Stimulated activated CD8-positive, alpha-beta memory T cell treated with anti-CD3 and anti-CD28 coated beads, Interleukin-15, amount 100 ng/mL, for 48 hours (primary cell): ENCODE results near the gene SUSD4.

Source experiments
- DNase-seq, 2 donors: peaks; one replicate each; pipeline ENCODE4 v3.0.0-alpha.2; 2020; ENCODE audit warnings: low read depth in 2 of 2

The SUSD4 gene

GRCh38 chr1:223188618-223189356 lies 175.2 kb downstream of the SUSD4 start:
- no peak for DNase-seq

- DNase-seq, result no peak
These were observed 177.2 kb downstream of the SUSD4 start for GRCh38 chr1:223186800-223187199.

- DNase-seq, result no peak
These were observed 180.6 kb downstream of the SUSD4 start for GRCh38 chr1:223183268-223183862.

GRCh38 chr1:223180731-223181321 lies 183.2 kb downstream of the SUSD4 start:
- no peak for DNase-seq

- DNase-seq, result no peak
These were observed 184.2 kb downstream of the SUSD4 start for GRCh38 chr1:223179786-223180185.

GRCh38 chr1:223179280-223179679 lies 184.7 kb downstream of the SUSD4 start:
- no peak for DNase-seq

GRCh38 chr1:223177681-223178080 lies 186.3 kb downstream of the SUSD4 start:
- no peak for DNase-seq

- DNase-seq, result no peak
These were observed 187.5 kb downstream of the SUSD4 start for GRCh38 chr1:223176437-223176836.

- DNase-seq, result no peak
These were observed 188.3 kb downstream of the SUSD4 start for GRCh38 chr1:223175633-223176032.

GRCh38 chr1:223175032-223175431 lies 188.9 kb downstream of the SUSD4 start:
- no peak for DNase-seq
